GM19468 (cell line): ENCODE results near the gene ALKBH5.

Experiments
- ATAC-seq: cut with Tn5 transposase; IDR thresholded peaks from one replicate; pipeline ENCODE4 v1.9.1; 2021; ENCODE audit warnings: mild to moderate bottlenecking, moderate library complexity, moderate number of reproducible peaks; ENCODE audit not compliant: unreplicated experiment; ENCODE audit errors: extremely low read depth

Gene ALKBH5

DNA sequence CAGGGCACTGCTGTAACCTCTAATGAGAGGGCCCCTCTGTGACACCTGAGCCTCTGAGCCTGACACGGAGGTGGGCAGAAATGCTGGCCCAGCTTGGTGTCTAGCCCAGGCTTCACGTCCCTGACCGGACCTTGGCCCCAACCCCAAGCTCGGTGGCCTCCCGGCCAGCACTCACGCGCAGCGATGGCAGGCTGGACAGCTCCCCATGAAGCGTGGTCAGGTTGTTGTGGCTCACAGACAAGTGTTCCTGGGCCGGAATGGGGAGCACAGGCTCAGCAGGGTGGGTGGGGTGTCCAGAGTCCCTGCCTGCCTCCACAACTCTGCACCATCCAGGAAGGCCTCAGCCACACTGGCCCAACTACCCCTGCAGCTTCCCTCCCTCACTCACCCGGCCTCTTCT lies 72.7 kb downstream of the ALKBH5 start:
- ATAC-seq = no peak

DNA sequence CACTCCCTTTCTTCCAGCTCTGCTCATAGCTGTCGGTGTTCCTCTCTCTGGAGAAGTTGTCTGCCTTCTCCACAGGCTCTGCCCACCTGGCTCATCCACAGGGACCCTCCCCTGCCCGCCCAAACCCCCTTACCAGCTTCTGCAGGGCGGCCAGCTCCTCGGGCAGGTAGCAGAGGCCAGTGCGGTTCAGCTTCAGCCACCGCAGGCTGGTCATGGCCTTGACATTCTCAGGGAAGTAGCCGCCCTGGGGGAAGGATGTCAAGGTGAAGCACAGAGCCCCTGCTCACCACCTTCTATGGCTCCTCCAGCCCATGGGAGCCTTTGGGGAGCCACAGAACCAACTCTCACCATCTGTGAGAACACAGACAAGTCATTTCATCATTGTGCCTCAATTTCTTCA lies 73.1 kb downstream of the ALKBH5 start:
- ATAC-seq = no peak

DNA sequence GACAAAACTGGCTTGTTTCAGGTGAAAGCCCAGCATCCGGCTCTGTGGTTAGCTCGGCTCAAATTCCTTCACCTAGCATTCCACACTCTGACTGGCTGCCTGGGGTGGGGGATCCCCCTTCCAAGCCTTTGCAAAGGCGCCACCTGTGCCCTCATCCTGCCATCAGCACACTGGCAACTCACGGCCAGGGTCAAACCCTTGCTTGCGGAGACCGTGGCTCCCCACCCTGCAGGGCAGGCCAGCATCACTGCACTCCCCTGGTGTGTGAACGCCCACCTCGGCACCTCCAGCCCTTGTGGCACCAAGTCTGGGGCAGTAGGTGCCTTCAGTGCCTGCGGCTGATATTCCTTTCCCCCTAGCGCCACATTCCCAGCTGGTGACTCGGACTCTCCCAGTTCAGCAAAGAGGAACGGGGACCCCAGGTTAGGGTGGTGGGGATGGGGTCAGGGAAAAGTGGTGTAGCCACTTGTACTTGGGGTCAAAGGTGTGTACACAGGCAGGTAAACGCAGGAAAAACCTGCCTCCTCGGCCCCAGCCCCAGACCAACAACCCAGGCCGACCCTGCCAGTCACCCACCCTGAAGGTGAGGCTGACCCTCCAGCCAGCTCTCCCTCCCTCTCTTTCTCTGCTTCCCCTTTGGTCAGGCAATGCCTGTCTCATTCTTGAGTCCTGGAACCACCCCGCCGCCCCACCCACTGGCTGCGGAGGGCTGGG lies 73.8 kb downstream of the ALKBH5 start:
- ATAC-seq = no peak

DNA sequence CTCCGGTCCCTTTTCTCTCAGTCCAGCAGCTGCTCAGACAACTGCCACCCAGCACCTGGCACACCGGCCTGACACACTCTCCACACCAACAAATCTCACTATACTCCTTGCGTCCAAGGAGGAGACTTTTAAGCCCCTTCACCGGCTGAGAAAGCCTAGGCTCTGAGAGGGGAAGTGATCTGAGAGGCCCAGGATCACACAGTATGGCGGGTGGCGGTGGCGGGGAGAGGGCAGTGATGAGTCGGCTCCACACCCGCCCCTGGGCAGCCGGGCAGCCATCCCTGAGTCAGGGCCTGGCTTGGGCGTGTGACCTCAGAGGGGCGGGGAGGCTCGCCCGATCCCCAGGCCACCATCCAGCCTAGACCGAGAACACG lies 74.3 kb downstream of the ALKBH5 start:
- ATAC-seq = no peak

DNA sequence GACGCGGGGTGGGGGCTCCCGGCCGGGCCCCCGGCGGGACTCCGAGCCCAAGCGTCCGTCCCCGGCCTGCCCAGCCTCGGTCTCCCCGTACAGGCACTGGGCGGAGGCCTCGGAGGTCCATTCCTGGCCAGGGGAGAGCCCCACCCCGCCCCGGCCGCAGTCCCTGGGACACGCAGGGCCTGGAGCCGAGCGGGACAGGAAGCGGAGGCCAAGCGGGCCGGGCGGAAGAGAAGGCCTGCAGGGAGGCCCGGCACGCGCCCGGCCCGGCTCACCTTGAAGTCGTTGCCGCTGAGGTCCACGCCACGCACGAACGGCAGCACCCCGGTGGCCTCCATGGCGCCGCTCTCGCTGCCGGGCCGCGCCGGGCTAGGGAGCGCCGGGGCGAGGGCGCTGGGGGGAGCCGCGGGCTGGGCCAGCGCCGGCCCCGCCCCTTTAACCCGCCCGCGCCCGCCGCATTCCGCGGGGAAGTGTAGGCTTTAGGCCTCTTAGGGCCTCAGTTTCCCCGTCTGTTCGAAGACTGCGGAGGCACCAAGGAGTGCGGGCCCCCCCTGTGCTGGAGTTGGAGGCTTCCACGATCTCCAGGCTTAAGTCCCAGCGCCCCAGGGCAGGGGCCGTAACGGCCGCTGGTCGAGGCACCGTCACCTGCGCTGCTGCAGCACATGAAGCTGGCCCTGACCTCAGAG lies 74.9 kb downstream of the ALKBH5 start, which contains the start of gene FLII:
Gene FLII (minus strand): TSS at position 383 of the 683 bp plus-strand sequence. CDS start 48 bp downstream, at position 335.
- ATAC-seq = no peak
